ENCODE results near the gene NXNL1. TPM values are rescaled to one million over a fixed set of nuclear protein-coding genes. Genes with fewer than 3 reads are reported as not detected.

Gene NXNL1
- total RNA-seq, 1 experiment from 2014 or later: not detected

- H2AFZ ChIP-seq (ENCODE audit: low read length): no peak overlapping the region
- ChIA-PET POLR2A (ENCODE audit: unreplicated experiment) (no interaction called here), CTCF (no interaction called here)
- BruUV-seq (replicated peaks): no TSS peak
- no peaks in the 10 kb centered on the region; the same call in 1 of the 2 replicates for H3K36me3 ChIP-seq (ENCODE audit: low read depth, low read length)
- peaks cover 15% of the 10 kb centered on the region; the same call in 1 of the 2 replicates for H3K27me3 ChIP-seq (ENCODE audit: low read length)
- H3F3A ChIP-seq (ENCODE audit: low read length, unreplicated experiment): no peaks in the 10 kb centered on the region
- no peak overlapping the region for H3K27ac ChIP-seq (ENCODE audit: low read length)
- DNase-seq: no peak
- no peak overlapping the region for H3K4me2 ChIP-seq (ENCODE audit: low read length)
- no peaks in the 10 kb centered on the region for H3K4me1 ChIP-seq (ENCODE audit: insufficient read depth, low read length)
- H3K79me2 ChIP-seq (ENCODE audit: low read length): no peaks in the 10 kb centered on the region
- H4K20me1 ChIP-seq (ENCODE audit: low read length): no peaks in the 10 kb centered on the region
- no peaks in the 10 kb centered on the region for H3K9me3 ChIP-seq (ENCODE audit: low read length)
- TF ChIP-seq EZH2 (IDR thresholded peaks at IDR 0.05; ENCODE audit: low read length, unreplicated experiment): no peak
- TF ChIP-seq EZH2phosphoT487 (IDR thresholded peaks at IDR 0.05; ENCODE audit: borderline replicate concordance, low read length): no peak
- no peak for TF ChIP-seq CTCF (conservative IDR thresholded peaks at IDR 0.05; ENCODE audit: low read depth, low read length)
- H3K9me2 ChIP-seq (replicated peaks; ENCODE audit: low read length): no peaks in the 10 kb centered on the region
- no peak for ATAC-seq
- no peak overlapping the region for H3K9ac ChIP-seq (ENCODE audit: low read length)
- intact Hi-C loops (cut with micrococcal nuclease): no loop called here
- no peak overlapping the region for H3K4me3 ChIP-seq (ENCODE audit: low read length)
These were observed 3.1 kb downstream of the NXNL1 start for GRCh38 chr19:17457616-17458015.

GRCh38 chr19:17456127-17456526 is 4.6 kb downstream of the NXNL1 start:
- POLR2A ChIA-PET (ENCODE audit: unreplicated experiment): no interaction called here
- CTCF ChIA-PET: no interaction called here
- Histone ChIP-seq H2AFZ (ENCODE audit: low read length) (no peak overlapping the region; the same call in 1 of the 2 replicates), H3K9me3 (ENCODE audit: low read length) (no peaks in the 10 kb centered on the region), H4K20me1 (ENCODE audit: low read length) (no peaks in the 10 kb centered on the region), H3K27ac (ENCODE audit: low read length) (no peak overlapping the region), H3K27me3 (ENCODE audit: low read length) (peaks cover 15% of the 10 kb centered on the region; the same call in 1 of the 2 replicates), H3K9ac (ENCODE audit: low read length) (no peak overlapping the region), H3K79me2 (ENCODE audit: low read length) (no peaks in the 10 kb centered on the region), H3K36me3 (ENCODE audit: low read depth, low read length) (no peaks in the 10 kb centered on the region; the same call in 1 of the 2 replicates), H3K4me1 (ENCODE audit: insufficient read depth, low read length) (peaks cover 2% of the 10 kb centered on the region), H3K9me2 (replicated peaks; ENCODE audit: low read length) (no peaks in the 10 kb centered on the region), H3K4me2 (ENCODE audit: low read length) (peak overlapping the region; percentile 53), H3K4me3 (ENCODE audit: low read length) (no peak overlapping the region), H3F3A (ENCODE audit: low read length, unreplicated experiment) (no peaks in the 10 kb centered on the region)
- intact Hi-C loops (cut with micrococcal nuclease): no loop called here
- DNase-seq: no peak
- ATAC-seq: no peak; the same call in 1 of the 2 replicates
- TF ChIP-seq EZH2phosphoT487 (IDR thresholded peaks at IDR 0.05; ENCODE audit: borderline replicate concordance, low read length) (no peak), EZH2 (IDR thresholded peaks at IDR 0.05; ENCODE audit: low read length, unreplicated experiment) (no peak), CTCF (conservative IDR thresholded peaks at IDR 0.05; ENCODE audit: low read depth, low read length) (no peak)
- BruUV-seq (replicated peaks): no TSS peak

- H3K27me3 ChIP-seq (ENCODE audit: low read length): peaks cover 15% of the 10 kb centered on the region; the same call in 1 of the 2 replicates
- ChIA-PET CTCF (no interaction called here), POLR2A (ENCODE audit: unreplicated experiment) (no interaction called here)
- ATAC-seq (peak; percentile 54), DNase-seq (no peak)
- H3K9me2 ChIP-seq (replicated peaks; ENCODE audit: low read length): no peaks in the 10 kb centered on the region
- H3K9ac ChIP-seq (ENCODE audit: low read length): no peak overlapping the region
- peaks cover 4% of the 10 kb centered on the region for H3F3A ChIP-seq (ENCODE audit: low read length, unreplicated experiment)
- H3K4me2 ChIP-seq (ENCODE audit: low read length): peak overlapping the region; percentile 53
- no peak overlapping the region for H3K27ac ChIP-seq (ENCODE audit: low read length)
- no TSS peak for BruUV-seq (replicated peaks)
- H3K4me1 ChIP-seq (ENCODE audit: insufficient read depth, low read length): peaks cover 9% of the 10 kb centered on the region
- intact Hi-C loops (cut with micrococcal nuclease): no loop called here
- TF ChIP-seq EZH2 (IDR thresholded peaks at IDR 0.05; ENCODE audit: low read length, unreplicated experiment) (no peak), EZH2phosphoT487 (IDR thresholded peaks at IDR 0.05; ENCODE audit: borderline replicate concordance, low read length) (no peak), CTCF (conservative IDR thresholded peaks at IDR 0.05; ENCODE audit: low read depth, low read length) (no peak)
- H3K36me3 ChIP-seq (ENCODE audit: low read depth, low read length): no peaks in the 10 kb centered on the region; the same call in 1 of the 2 replicates
- H3K79me2 ChIP-seq (ENCODE audit: low read length): no peaks in the 10 kb centered on the region
- H3K9me3 ChIP-seq (ENCODE audit: low read length): no peaks in the 10 kb centered on the region
- H4K20me1 ChIP-seq (ENCODE audit: low read length): no peaks in the 10 kb centered on the region
- H2AFZ ChIP-seq (ENCODE audit: low read length): no peak overlapping the region; the same call in 1 of the 2 replicates
- H3K4me3 ChIP-seq (ENCODE audit: low read length): no peak overlapping the region
These were observed 5.2 kb downstream of the NXNL1 start for GRCh38 chr19:17455308-17456123.

Data from PC-3 (cell line).